AG08396 (cell line): ENCODE results near the gene CDH23.

Source experiments
- DNase-seq: peaks from one replicate; pipeline ENCODE4 v3.0.0; 2012; ENCODE audit warnings: low spot score, mixed read lengths

Gene CDH23

GRCh38 chr10:71538608-71539260 lies 142.0 kb downstream of the CDH23 start:
- DNase-seq, result no peak

GRCh38 chr10:71539442-71540118 lies 142.9 kb downstream of the CDH23 start:
- no peak for DNase-seq

- DNase-seq, result no peak
These were observed 145.8 kb downstream of the CDH23 start for GRCh38 chr10:71542478-71542877.

GRCh38 chr10:71543608-71544170 lies 147.0 kb downstream of the CDH23 start:
- no peak for DNase-seq

- no peak for DNase-seq
These were observed 148.3 kb downstream of the CDH23 start for GRCh38 chr10:71545001-71545400.

- no peak for DNase-seq
These were observed 149.5 kb downstream of the CDH23 start for GRCh38 chr10:71546220-71546619.

- no peak for DNase-seq
These were observed 150.6 kb downstream of the CDH23 start for GRCh38 chr10:71547312-71547711.

- peak; percentile 26 for DNase-seq
These were observed 151.4 kb downstream of the CDH23 start for GRCh38 chr10:71547876-71548846.

GRCh38 chr10:71549766-71550533 lies 153.2 kb downstream of the CDH23 start:
- no peak for DNase-seq

- no peak for DNase-seq
These were observed 153.9 kb downstream of the CDH23 start for GRCh38 chr10:71550628-71551027.

GRCh38 chr10:71551970-71552369 lies 155.2 kb downstream of the CDH23 start:
- no peak for DNase-seq

- no peak for DNase-seq
These were observed 156.7 kb downstream of the CDH23 start for GRCh38 chr10:71553432-71553831.

- DNase-seq, result no peak
These were observed 158.0 kb downstream of the CDH23 start for GRCh38 chr10:71554671-71555070.

- DNase-seq, result no peak
These were observed 158.5 kb downstream of the CDH23 start for GRCh38 chr10:71555087-71555723.

GRCh38 chr10:71555724-71556119 lies 159.0 kb downstream of the CDH23 start:
- no peak for DNase-seq

GRCh38 chr10:71558991-71559390 lies 162.3 kb downstream of the CDH23 start:
- DNase-seq, result no peak

- DNase-seq, result no peak
These were observed 164.4 kb downstream of the CDH23 start for GRCh38 chr10:71561003-71561574.

GRCh38 chr10:71562181-71562580 lies 165.5 kb downstream of the CDH23 start:
- no peak for DNase-seq

GRCh38 chr10:71562904-71563303 lies 166.2 kb downstream of the CDH23 start:
- DNase-seq, result no peak

GRCh38 chr10:71564194-71564820 lies 167.6 kb downstream of the CDH23 start:
- DNase-seq, result no peak
